Dedifferentiated amniotic fluid mesenchymal stem cell (primary cell): Measurements from ENCODE around the gene GABRB1.
A peak's percentile ranks its signal among the peaks of the same experiment; 100 is the strongest.

ENCODE experiments used
- DNase-seq: peaks from one replicate; pipeline ENCODE4 v3.0.0-alpha.2; 2016; ENCODE audit errors: extremely low spot score

GABRB1 gene

GRCh38 chr4:47386146-47386545, 354.8 kb downstream of the GABRB1 start:
- no peak for DNase-seq

DNA sequence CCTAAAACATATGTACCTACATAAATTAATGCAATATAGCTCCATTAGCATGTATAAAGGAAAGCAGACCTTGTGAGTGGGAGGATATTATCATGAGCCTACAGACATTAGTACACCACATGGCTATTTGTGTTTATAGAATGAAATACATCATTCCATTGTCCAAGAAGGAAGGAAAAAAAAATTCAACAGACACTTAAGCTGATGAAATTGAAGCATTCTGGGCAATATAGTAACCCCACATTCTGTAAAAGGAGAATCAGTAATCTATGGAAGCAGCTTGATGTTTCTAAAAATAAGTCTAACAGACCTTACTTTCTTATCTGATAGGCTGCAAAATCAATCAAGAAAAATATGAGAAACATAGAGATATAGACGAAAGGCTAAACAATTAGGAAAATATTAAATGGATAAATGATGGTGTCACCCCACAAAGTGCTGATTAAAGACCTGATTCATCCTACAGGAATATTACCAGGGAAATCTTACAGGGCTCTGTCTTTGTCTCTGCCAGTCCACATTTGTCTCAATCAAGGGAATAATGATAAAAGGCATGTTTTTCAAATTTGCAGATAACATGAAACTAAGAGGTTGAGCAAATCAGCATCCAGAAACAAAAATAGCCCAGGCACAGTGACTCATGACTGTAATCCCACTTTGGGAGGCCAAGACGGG, 355.3 kb downstream of the GABRB1 start:
- DNase-seq: no peak

GRCh38 chr4:47390428-47391125, 359.2 kb downstream of the GABRB1 start:
- DNase-seq: no peak

DNA sequence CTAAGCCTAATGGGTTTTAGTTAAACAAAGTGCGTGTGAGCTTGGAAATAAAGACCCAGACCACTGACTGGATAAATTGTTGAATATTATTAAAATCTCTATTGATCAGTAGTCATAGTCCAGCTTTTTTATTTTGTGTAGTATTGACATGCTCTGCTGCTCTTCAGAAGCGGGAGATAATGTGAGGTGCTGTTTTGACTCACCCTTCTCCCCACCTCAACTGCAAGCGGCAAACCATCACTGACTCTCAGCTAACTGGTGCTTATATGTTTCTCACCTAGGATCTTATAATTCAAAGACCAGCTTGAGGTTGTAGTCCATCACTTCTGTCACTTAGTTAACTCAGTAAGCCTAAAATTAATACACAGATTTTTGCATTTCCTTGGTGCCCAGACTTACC, 359.9 kb downstream of the GABRB1 start:
- no peak for DNase-seq

DNA sequence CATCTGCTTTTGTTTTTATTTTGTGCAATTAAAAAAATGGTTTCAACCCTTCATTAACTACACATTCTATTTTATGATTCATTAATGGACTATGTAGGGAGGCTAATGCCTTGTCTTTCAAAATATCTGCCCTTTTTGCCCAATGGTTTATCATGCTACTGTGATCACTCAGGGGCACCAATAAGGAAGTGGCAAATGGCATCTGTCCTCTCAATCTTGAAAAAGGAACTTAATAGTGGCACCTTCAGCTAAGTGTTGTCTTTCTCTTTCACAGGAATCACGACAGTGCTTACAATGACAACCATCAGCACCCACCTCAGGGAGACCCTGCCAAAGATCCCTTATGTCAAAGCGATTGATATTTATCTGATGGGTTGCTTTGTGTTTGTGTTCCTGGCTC, 375.0 kb downstream of the GABRB1 start:
- no peak for DNase-seq

DNA sequence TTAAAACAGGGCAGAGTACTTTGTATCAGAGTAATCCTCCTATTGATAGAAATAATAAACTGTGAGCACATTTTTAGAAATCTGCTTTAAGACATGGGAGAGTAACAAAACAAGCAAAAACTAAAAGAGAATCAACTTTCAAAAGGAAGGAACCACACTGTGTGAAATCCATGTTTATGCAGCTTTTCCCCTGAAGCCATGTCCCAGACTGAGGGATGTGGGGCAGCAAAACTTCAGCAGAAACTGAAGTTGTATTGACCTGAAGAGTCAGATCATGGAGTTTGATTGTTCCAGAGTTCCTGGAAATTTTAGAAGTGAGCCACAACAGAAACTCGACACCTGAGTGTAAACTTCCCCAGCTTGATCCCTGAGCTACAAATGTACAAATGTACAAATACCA, 378.9 kb downstream of the GABRB1 start:
- no peak for DNase-seq

DNA sequence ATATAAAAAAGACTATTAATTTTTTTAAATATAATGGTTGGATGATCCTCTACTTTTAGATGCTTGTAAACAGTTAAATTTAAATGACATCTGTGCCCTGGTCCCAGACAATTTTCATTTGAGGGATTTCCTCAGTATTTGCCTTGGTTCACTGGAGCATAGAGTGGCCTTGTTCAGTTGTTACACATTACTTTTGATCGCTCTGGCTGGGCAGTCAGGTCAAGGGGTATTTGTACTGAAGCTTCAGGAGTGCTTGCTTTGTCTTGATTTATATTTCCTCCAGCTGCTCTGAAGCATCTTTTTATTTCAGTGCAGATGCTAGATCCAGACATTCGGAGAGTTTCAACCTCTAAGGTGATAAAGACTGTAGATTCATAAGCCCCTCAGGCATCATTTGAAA, 382.2 kb downstream of the GABRB1 start:
- DNase-seq: no peak

DNA sequence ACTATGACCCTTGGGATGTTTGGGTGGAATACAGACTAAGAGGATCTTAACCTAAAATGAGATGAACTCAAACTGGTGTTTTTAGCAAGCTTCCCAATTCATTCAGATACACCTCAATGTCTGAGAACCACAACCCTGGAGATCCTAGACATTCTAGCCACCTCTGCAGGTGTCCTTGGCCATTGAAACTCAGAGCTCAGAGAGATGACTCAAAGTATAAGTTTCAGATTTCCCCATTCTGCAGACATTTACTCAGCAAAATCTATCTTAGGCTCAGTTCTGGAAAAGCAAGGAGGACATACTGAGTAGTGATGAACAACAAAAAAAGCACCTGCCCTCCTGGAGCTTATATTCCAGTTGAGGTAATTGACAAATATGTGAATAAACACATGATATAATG, 384.4 kb downstream of the GABRB1 start:
- no peak for DNase-seq

- DNase-seq: no peak
Observed at GRCh38 chr4:47418147-47418546, 386.8 kb downstream of the GABRB1 start.

DNA sequence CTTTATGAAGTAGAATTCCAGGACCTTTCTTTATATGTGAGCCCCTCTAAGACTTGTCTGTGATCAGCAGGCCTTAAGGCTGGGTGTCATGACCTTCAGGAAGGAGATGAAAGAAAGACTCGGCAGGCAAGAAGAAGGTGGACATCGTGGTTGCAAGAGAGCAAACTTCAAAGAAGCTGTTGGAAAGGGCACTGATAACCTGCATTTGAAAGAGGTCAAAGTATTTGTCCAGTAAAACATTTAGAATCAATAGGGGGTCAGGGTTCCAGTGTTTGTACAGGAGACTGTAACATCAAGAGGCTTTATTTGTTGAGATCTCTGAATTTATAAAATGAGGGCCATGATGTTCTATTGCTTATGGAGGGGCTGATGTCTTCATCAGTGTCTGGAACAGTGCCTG, 387.9 kb downstream of the GABRB1 start:
- DNase-seq: no peak

DNA sequence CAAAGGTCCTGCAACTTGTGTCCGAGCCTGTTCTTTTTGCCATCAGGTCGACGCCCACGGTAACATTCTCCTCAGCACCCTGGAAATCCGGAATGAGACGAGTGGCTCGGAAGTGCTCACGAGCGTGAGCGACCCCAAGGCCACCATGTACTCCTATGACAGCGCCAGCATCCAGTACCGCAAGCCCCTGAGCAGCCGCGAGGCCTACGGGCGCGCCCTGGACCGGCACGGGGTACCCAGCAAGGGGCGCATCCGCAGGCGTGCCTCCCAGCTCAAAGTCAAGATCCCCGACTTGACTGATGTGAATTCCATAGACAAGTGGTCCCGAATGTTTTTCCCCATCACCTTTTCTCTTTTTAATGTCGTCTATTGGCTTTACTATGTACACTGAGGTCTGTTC, 394.3 kb downstream of the GABRB1 start:
- DNase-seq: no peak

DNA sequence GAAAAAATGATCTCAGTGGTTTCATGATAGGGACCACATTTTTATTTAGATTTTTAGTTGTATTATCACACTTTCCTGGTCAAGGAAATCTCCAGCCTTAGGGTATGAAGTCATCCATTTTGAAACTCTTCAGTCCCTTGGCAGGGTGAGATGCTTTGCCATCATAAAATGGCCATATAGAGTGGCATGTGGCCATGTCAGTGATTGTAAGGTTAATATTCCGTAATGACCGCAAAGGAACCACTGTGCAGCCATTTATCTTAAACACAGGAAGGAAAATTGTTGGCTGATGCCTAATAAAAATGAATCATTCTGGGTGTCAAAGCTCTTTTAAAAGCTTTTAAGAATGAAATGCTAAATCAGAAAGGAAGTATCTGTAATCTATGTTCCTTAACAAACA, 396.6 kb downstream of the GABRB1 start:
- DNase-seq: no peak

- no peak for DNase-seq
Observed at GRCh38 chr4:47432749-47433148, 401.4 kb downstream of the GABRB1 start.

DNA sequence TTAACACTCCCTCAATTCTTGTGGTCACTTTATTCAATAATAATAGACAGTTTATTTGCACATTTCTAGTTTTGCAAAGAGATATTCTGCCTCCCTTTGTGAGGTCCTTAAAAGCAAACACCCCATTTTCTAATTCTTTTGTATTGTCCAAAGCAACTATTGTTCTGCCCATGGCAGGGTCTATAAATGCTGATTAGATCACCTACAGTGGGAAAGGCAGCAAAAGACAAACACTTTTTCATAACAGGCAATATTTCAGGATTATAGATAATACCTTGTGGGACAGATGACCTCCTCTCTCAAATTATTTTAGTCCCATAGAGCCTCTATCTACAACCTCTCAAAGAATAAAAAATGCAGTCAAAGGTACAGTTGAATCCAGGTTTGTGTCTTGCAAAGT, 403.6 kb downstream of the GABRB1 start:
- no peak for DNase-seq

DNA sequence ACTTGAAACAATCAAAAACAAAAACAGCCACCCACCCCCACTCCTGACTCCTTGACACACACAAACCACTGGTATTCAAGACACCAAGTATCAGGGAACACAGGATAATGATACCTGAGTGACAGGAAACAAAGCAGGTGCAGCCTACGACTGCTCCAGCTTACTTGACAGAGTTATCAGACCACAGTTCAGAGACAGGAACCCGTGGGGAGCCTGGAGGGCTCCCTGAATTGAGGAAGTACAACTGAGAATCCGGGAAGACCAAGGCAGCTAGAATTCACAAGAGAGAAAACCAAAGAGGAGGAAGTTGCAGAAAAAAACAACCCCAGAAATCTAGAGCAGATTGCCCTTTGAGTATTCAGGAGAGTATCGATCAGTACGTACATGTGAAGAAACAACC, 411.6 kb downstream of the GABRB1 start:
- DNase-seq: no peak

DNA sequence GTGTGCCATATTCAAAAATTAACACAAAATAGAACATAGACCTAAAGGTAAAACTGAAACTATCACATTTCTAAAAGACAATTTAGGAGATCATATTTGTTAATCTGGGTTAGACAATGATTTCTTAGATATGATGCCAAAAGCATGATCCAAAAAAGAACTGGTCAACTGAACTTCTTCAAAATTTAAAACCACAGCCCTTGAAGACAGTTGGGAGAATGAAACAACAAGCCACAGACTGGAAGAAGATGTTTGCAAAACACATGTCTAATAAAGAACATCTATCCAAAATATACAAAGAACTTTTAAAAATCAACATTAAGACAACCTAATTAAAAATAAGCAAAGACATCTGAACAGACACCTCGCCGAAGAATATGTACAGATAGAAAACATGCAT, 412.7 kb downstream of the GABRB1 start:
- no peak for DNase-seq

GRCh38 chr4:47451657-47452056, 420.3 kb downstream of the GABRB1 start:
- no peak for DNase-seq

DNA sequence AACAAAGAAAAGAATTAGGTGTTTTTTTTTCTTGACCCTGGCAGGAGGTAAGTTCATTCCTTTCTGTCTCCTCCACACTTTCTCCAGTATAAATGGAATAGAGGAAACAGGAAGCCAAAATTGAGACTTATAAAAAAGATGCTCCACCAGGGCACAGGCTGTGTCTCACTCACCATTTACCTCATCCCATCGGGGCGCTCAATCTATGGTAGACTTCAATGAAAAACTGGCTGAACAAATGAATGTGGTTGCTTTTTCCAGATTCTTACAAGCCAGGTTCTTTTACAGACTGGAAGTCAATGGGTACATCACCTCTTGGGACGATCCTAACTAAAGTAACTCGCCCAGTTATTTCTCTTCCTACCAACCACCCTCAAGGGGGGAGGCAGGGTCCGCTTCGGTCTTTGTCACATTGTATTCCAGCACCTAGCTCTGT, 431.4 kb downstream of the GABRB1 start:
- DNase-seq: no peak

GRCh38 chr4:47463235-47463956, 432.0 kb downstream of the GABRB1 start, which contains the start of gene COMMD8:
TSS of gene COMMD8 (minus strand) at chr4:47463702. CDS start at chr4:47463651, 51 bp downstream.
- DNase-seq: peak; percentile 97

DNA sequence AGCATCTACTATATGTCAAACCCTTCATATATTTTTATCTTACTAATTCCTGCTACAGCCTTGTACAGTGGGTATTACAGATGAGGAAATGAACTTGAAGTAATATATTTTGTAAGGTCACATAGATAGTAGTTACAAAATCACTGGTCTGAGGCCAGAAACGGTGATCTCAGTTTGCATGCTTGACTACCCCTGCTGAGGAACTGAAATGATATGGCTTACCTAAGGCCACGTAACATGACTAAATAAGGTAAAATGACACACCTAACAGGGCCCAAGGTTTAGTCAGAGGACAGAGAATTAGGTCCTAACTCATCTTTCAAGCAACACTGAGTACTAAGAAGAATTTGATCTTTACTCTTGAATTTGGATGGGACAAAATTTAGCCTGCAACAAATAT, 433.6 kb downstream of the GABRB1 start:
- no peak for DNase-seq

- DNase-seq: no peak
Observed at GRCh38 chr4:47466056-47466785, 434.9 kb downstream of the GABRB1 start.

DNA sequence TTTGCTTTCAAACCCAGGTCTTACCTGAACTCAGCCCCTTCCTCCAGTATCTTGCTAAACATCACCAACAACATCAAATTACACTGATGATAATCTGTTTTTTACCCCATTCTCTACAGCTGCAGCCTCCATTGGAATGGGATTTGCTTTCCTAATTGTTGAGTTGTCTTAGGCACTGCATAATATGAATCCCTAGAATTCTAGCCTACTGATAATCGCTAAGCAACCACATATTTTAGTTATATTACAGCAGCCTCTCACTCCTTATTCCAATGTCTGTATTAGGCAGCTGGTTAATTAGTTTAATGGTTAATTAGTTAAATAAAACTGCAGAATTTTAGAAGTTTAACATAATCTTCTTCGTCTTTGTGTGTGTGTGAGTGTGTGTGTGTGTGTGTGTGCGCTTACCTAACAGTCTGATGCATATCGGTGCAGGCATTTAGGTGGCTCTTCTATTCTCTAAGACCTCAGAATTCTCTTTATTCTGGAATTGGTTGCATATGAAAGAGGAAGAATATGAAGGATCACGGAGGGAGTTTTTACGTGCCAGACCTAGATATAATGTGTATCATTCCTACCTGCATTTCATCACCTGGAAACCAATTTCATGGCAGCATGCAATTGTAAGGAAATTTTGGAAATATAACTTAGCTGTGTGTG, 437.5 kb downstream of the GABRB1 start:
- peak; percentile 35 for DNase-seq
